ENCODE measurements around the gene PLD1.

The PLD1 gene

DNA sequence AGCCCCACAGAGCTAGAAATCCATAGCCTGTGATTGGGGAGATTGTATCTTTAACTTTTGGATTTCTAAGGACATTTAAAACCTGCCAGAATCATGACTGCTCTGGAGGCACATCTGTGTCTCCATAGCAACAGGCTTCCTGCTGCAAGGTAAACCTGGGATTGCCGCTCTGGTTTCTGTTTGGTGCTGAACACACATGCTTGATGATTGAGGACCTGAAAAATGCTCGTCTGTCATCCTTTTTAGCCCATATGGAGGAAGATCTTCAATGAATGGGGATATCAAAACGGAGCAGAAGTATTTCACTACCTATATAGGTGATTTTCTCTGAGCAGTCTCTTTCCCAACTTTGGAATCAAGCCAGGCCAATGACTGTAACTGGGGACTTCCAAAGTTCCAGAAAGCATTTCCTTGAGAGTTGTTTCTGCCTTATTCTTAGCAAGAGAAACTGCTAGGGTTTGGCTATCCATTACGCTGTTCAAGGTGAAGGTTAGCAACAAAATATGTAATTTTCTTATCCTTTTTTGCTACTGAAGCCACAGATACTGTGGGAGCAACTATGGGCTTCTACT lies 253.6 kb downstream of the PLD1 start:
- no peak for DNase-seq

DNA sequence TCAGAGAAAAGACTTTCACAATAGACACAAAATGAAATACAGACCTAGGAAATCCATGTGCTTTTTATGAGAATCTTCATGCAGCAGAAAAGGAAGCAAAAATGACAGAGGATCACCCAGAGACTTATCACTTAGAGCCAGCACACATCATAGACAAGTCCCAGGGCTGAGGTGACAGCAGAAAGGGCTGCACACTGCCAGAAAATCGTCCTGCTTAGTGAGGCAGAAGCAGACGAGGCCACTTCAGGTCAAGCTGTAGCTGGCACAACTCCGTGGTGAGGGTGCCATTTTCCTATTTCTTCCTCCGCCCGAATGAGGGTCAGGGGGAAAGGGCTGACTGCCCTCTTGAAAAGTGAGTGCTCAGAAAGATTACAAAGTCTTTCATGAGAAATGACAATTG lies 254.1 kb downstream of the PLD1 start:
- no peak for DNase-seq

DNA sequence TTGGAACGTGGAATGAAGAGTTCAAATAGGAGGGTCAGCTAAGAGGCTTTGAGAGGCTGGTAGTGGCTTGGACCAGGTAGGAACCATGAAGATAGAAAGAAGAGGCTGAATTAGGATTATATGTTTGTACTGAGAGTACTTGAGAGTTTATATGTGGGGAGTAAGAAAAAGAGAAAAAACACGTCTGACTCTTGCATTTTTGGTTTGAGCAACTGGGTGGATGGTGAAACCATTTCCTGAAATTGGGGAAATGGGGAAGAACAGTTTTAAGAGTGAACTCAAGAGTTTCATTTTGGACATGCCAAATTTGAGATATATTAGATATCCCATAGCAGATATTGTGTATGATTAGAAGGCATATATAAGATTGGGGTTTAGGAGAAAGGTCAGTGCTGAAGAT lies 257.2 kb downstream of the PLD1 start:
- DNase-seq: no peak

DNA sequence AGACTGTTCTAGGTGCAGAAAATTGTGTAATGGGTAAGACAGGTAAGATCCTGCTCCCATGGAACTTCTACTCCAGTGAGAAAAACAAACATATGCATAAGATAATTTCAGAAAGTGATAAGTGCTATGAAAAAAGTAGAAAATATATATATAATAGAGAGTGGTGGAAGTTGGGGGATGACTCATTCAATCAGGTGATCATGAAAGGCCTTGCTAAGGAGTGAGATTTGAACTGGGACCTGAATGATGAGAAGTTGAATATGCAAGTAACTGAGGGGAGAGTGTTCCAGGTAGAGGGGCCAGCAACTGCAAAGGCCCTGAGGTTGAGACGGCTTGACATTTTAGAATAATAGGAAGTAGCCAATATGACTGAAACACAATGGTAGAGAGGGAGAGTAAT lies 257.8 kb downstream of the PLD1 start:
- no peak for DNase-seq

DNA sequence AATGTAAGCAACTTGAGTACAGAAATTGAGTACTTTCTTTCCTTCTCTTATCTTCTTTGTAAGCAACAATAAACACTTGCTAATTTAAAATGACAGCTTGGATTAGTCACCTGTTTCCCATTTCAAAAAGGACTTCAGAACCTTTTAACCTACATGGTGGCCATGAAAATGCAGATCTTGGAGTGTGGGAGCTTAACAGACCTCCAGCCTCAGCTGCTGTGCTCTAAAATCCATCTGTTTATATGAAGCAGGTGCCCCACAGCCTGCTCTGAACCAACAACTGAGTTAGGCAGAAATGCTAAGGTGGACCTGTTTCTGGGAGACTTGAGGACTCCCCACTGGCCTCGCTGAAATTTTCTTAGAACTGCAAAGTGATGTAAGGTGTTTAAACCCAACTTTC lies 259.0 kb downstream of the PLD1 start:
- no peak for DNase-seq

All from hippocampal formation (tissue), 2 donors.